Adipocyte (in vitro differentiated cells): ENCODE data around the gene C3orf70.

ENCODE experiments used
- DNase-seq: peaks from one replicate; pipeline ENCODE4 v3.0.0-alpha.2; 2015; ENCODE audit warnings: low read depth
- H3K27me3 ChIP-seq: replicated peaks from 2 replicates; pipeline ENCODE4 v1.7.0; 2013; ENCODE audit warnings: mild to moderate bottlenecking, low read length, moderate library complexity; ENCODE audit not compliant: control insufficient read depth, insufficient read depth
- H3K36me3 ChIP-seq: 2 replicates; pipeline ENCODE4 v1.7.0; 2013; ENCODE audit warnings: low read length, mild to moderate bottlenecking, moderate library complexity; ENCODE audit not compliant: control insufficient read depth, insufficient read depth, severe bottlenecking
- H3K4me1 ChIP-seq: 2 replicates; pipeline ENCODE4 v1.7.0; 2013; ENCODE audit warnings: mild to moderate bottlenecking, low read length, moderate library complexity; ENCODE audit not compliant: control insufficient read depth, insufficient read depth
- H3K4me3 ChIP-seq: 2 replicates; pipeline ENCODE4 v1.7.0; 2013; ENCODE audit warnings: mild to moderate bottlenecking, low read length, moderate library complexity
- H3K9ac ChIP-seq: 2 replicates; pipeline ENCODE4 v1.7.0; 2013; ENCODE audit warnings: mild to moderate bottlenecking, low read length, moderate library complexity
- H3K9me3 ChIP-seq: 2 replicates; pipeline ENCODE4 v1.7.0; 2013; ENCODE audit warnings: mild to moderate bottlenecking, low read length, moderate library complexity; ENCODE audit not compliant: control insufficient read depth

C3orf70 gene

GRCh38 chr3:185150561-185150960, 2.3 kb downstream of the C3orf70 start:
- Histone ChIP-seq H3K36me3 (no peaks in the 10 kb centered on the region), H3K9ac (no peak overlapping the region), H3K9me3 (no peaks in the 10 kb centered on the region), H3K4me3 (no peak overlapping the region), H3K27me3 (no peaks in the 10 kb centered on the region), H3K4me1 (peaks cover 24% of the 10 kb centered on the region)
- DNase-seq = no peak

- DNase-seq = no peak
- H3K36me3 ChIP-seq = no peaks in the 10 kb centered on the region
- H3K27me3 ChIP-seq = no peaks in the 10 kb centered on the region
- peaks cover 20% of the 10 kb centered on the region for H3K4me1 ChIP-seq
- no peak overlapping the region for H3K4me3 ChIP-seq
- no peaks in the 10 kb centered on the region for H3K9me3 ChIP-seq
- no peak overlapping the region for H3K9ac ChIP-seq
Observed at GRCh38 chr3:185149591-185149990, 3.3 kb downstream of the C3orf70 start.

- Histone ChIP-seq H3K4me1 (peaks cover 3% of the 10 kb centered on the region), H3K4me3 (no peak overlapping the region), H3K36me3 (no peaks in the 10 kb centered on the region), H3K9me3 (no peaks in the 10 kb centered on the region), H3K27me3 (no peaks in the 10 kb centered on the region), H3K9ac (no peak overlapping the region)
- no peak for DNase-seq
Observed at GRCh38 chr3:185145511-185145910, 7.3 kb downstream of the C3orf70 start.

GRCh38 chr3:185144784-185145183, 8.1 kb downstream of the C3orf70 start:
- no peak for DNase-seq
- Histone ChIP-seq H3K9me3 (no peaks in the 10 kb centered on the region), H3K9ac (no peak overlapping the region), H3K4me3 (no peak overlapping the region), H3K27me3 (no peaks in the 10 kb centered on the region), H3K4me1 (peaks cover 3% of the 10 kb centered on the region), H3K36me3 (no peaks in the 10 kb centered on the region)

- H3K9ac ChIP-seq = no peak overlapping the region
- no peaks in the 10 kb centered on the region for H3K4me1 ChIP-seq
- H3K27me3 ChIP-seq = no peaks in the 10 kb centered on the region
- H3K4me3 ChIP-seq = no peak overlapping the region
- DNase-seq = no peak
- H3K36me3 ChIP-seq = no peaks in the 10 kb centered on the region
- H3K9me3 ChIP-seq = no peaks in the 10 kb centered on the region
Observed at GRCh38 chr3:185137821-185138220, 15.0 kb downstream of the C3orf70 start.

GRCh38 chr3:185134509-185134908, 18.4 kb downstream of the C3orf70 start:
- Histone ChIP-seq H3K9ac (no peak overlapping the region), H3K9me3 (no peaks in the 10 kb centered on the region), H3K4me1 (peaks cover under 1% of the 10 kb centered on the region), H3K4me3 (no peak overlapping the region), H3K27me3 (no peaks in the 10 kb centered on the region), H3K36me3 (no peaks in the 10 kb centered on the region)
- no peak for DNase-seq

- Histone ChIP-seq H3K9ac (no peak overlapping the region), H3K9me3 (no peaks in the 10 kb centered on the region), H3K4me1 (peaks cover 3% of the 10 kb centered on the region), H3K36me3 (no peaks in the 10 kb centered on the region), H3K4me3 (no peak overlapping the region), H3K27me3 (no peaks in the 10 kb centered on the region)
- DNase-seq = no peak
Observed at GRCh38 chr3:185131602-185132256, 21.1 kb downstream of the C3orf70 start.

GRCh38 chr3:185129083-185129482, 23.8 kb downstream of the C3orf70 start:
- H3K4me1 ChIP-seq = peaks cover 3% of the 10 kb centered on the region
- no peak overlapping the region for H3K4me3 ChIP-seq

GRCh38 chr3:185126201-185126600, 26.7 kb downstream of the C3orf70 start:
- no peak overlapping the region for H3K4me3 ChIP-seq
- H3K36me3 ChIP-seq = no peaks in the 10 kb centered on the region
- peaks cover 3% of the 10 kb centered on the region for H3K4me1 ChIP-seq
- no peaks in the 10 kb centered on the region for H3K27me3 ChIP-seq
- H3K9ac ChIP-seq = no peak overlapping the region
- no peak for DNase-seq
- H3K9me3 ChIP-seq = no peaks in the 10 kb centered on the region

More at GRCh38 chr3:185129083-185129482, 23.8 kb downstream of the C3orf70 start:
- Histone ChIP-seq H3K36me3 (no peaks in the 10 kb centered on the region), H3K27me3 (no peaks in the 10 kb centered on the region), H3K9me3 (no peaks in the 10 kb centered on the region), H3K9ac (no peak overlapping the region)
- DNase-seq = no peak

GRCh38 chr3:185120126-185120525, 32.7 kb downstream of the C3orf70 start:
- no peaks in the 10 kb centered on the region for H3K36me3 ChIP-seq
- H3K9ac ChIP-seq = no peak overlapping the region
- no peaks in the 10 kb centered on the region for H3K9me3 ChIP-seq
- no peak overlapping the region for H3K4me3 ChIP-seq
- DNase-seq = no peak
- no peaks in the 10 kb centered on the region for H3K27me3 ChIP-seq
- no peaks in the 10 kb centered on the region for H3K4me1 ChIP-seq

- H3K4me1 ChIP-seq = no peaks in the 10 kb centered on the region
- DNase-seq = no peak
- no peaks in the 10 kb centered on the region for H3K27me3 ChIP-seq
- no peaks in the 10 kb centered on the region for H3K9me3 ChIP-seq
- no peak overlapping the region for H3K9ac ChIP-seq
- no peak overlapping the region for H3K4me3 ChIP-seq
- H3K36me3 ChIP-seq = no peaks in the 10 kb centered on the region
Observed at GRCh38 chr3:185115371-185115770, 37.5 kb downstream of the C3orf70 start.

GRCh38 chr3:185114756-185115155, 38.1 kb downstream of the C3orf70 start:
- DNase-seq = peak; percentile 9
- Histone ChIP-seq H3K36me3 (no peaks in the 10 kb centered on the region), H3K4me1 (no peaks in the 10 kb centered on the region), H3K9ac (no peak overlapping the region), H3K27me3 (no peaks in the 10 kb centered on the region), H3K4me3 (no peak overlapping the region), H3K9me3 (no peaks in the 10 kb centered on the region)
